WTC11 (cell line): ENCODE measurements around the gene CTNNA2. TPM values are rescaled to one million over a fixed set of nuclear protein-coding genes. Genes with fewer than 3 reads are reported as not detected.

Source experiments
- ATAC-seq: fragments of 200-7000 bp; cut with Tn5 transposase; 2 replicates; pipeline ENCODE4 v1.10.0; 2021; ENCODE audit warnings: mild to moderate bottlenecking, moderate library complexity
- CTCF ChIA-PET: fragments of 300-600 bp; sonication (Branson Sonifier 250); formaldehyde crosslinking; loops from one replicate; lab custom pipeline; 2021; ENCODE audit warnings: antibody characterized with exemption; lab: Charles Lee
- POLR2A ChIA-PET: fragments of 350-600 bp; sonication (Branson Sonifier 250); formaldehyde crosslinking; loops from one replicate; lab custom pipeline; 2021; ENCODE audit warnings: antibody characterized with exemption; lab: Charles Lee
- DNase-seq: peaks from one replicate; pipeline ENCODE4 v3.0.0; 2021; ENCODE audit warnings: low spot score
- H3K27ac Mint-ChIP-seq: 2 replicates; pipeline ENCODE4 v1.8.0; 2021; ENCODE audit warnings: mixed read lengths
- H3K27me3 Mint-ChIP-seq: 2 replicates; pipeline ENCODE4 v1.8.0; 2021; ENCODE audit warnings: low read depth, mild to moderate bottlenecking, moderate library complexity, mixed read lengths
- H3K36me3 Mint-ChIP-seq: 2 replicates; pipeline ENCODE4 v1.8.0; 2021; ENCODE audit warnings: mixed read lengths
- H3K4me1 Mint-ChIP-seq: 2 replicates; pipeline ENCODE4 v1.8.0; 2022; ENCODE audit warnings: mixed read lengths
- H3K4me3 Mint-ChIP-seq: 2 replicates; pipeline ENCODE4 v1.8.0; 2021; ENCODE audit warnings: mild to moderate bottlenecking, moderate library complexity, mixed read lengths
- H3K9me3 Mint-ChIP-seq: 2 replicates; pipeline ENCODE4 v1.8.0; 2021; ENCODE audit warnings: mixed read lengths
- GABPB1 ChIP-seq: sonication (generic); formaldehyde crosslinking; IDR thresholded peaks from 2 replicates; pipeline ENCODE4 v1.8.1; 2023; ENCODE audit warnings: mild to moderate bottlenecking, missing genetic modification reagents
- KAT7 ChIP-seq: sonication (generic); formaldehyde crosslinking; IDR thresholded peaks from 2 replicates; pipeline ENCODE4 v1.8.1; 2023; ENCODE audit warnings: missing genetic modification reagents, mild to moderate bottlenecking, borderline replicate concordance
- RELA ChIP-seq: sonication (generic); formaldehyde crosslinking; IDR thresholded peaks from 2 replicates; pipeline ENCODE4 v1.8.1; 2022; ENCODE audit warnings: missing genetic modification reagents, mild to moderate bottlenecking, borderline replicate concordance
- SOX15 ChIP-seq: fragments of 250-450 bp; sonication (Bioruptor Pico); IDR thresholded peaks from 2 replicates; pipeline ENCODE4 v1.9.0; 2021; ENCODE audit warnings: mild to moderate bottlenecking
- ZBTB21 ChIP-seq: sonication (generic); formaldehyde crosslinking; IDR thresholded peaks from 2 replicates; pipeline ENCODE4 v1.8.1; 2023; ENCODE audit warnings: mild to moderate bottlenecking, missing genetic modification reagents, borderline replicate concordance
- ZNF138 ChIP-seq: sonication (generic); formaldehyde crosslinking; conservative IDR thresholded peaks from 2 replicates; pipeline ENCODE4 v1.8.1; 2022; ENCODE audit warnings: mild to moderate bottlenecking, moderate library complexity, missing genetic modification reagents
- ZNF219 ChIP-seq: sonication (generic); formaldehyde crosslinking; IDR thresholded peaks from 2 replicates; pipeline ENCODE4 v1.8.0; 2023; ENCODE audit warnings: missing genetic modification reagents, mild to moderate bottlenecking, borderline replicate concordance
- total RNA-seq: library from RNA; stranded (reverse); gene quantifications from 3 replicates; pipeline ENCODE4 v1.2.3, GENCODE V29; 2021
- TF ChIP-seq, protein P1 (sequence below): sonication (generic); formaldehyde crosslinking; IDR thresholded peaks from 2 replicates; pipeline ENCODE4 v1.8.0; 2022; ENCODE audit warnings: missing genetic modification reagents
- TF ChIP-seq, protein P2 (sequence below): sonication (generic); formaldehyde crosslinking; IDR thresholded peaks from 2 replicates; pipeline ENCODE4 v1.8.1; 2022; ENCODE audit warnings: mild to moderate bottlenecking, missing genetic modification reagents, moderate library complexity, borderline replicate concordance
- TF ChIP-seq, protein P3 (sequence below): sonication (generic); formaldehyde crosslinking; IDR thresholded peaks from 2 replicates; pipeline ENCODE4 v1.8.1; 2022; ENCODE audit warnings: missing genetic modification reagents, borderline replicate concordance
- TF ChIP-seq, protein P4 (sequence below): fragments of 250-450 bp; sonication (Bioruptor Pico); IDR thresholded peaks from 2 replicates; pipeline ENCODE4 v1.9.0; 2021; ENCODE audit warnings: mild to moderate bottlenecking
- TF ChIP-seq, protein P5 (sequence below): sonication (generic); formaldehyde crosslinking; IDR thresholded peaks from 2 replicates; pipeline ENCODE4 v1.8.1; 2022; ENCODE audit warnings: low read depth, missing genetic modification reagents, borderline replicate concordance
- TF ChIP-seq, protein P6 (sequence below): sonication (generic); formaldehyde crosslinking; IDR thresholded peaks from 2 replicates; pipeline ENCODE4 v1.8.1; 2022; ENCODE audit warnings: mild to moderate bottlenecking, moderate library complexity, missing genetic modification reagents
- TF ChIP-seq, protein P7 (sequence below): sonication (generic); formaldehyde crosslinking; IDR thresholded peaks from 2 replicates; pipeline ENCODE4 v1.8.0; 2023; ENCODE audit warnings: mild to moderate bottlenecking, missing genetic modification reagents

The CTNNA2 gene
- total RNA-seq, 1 experiment from 2014 or later = 3.8 TPM

DNA sequence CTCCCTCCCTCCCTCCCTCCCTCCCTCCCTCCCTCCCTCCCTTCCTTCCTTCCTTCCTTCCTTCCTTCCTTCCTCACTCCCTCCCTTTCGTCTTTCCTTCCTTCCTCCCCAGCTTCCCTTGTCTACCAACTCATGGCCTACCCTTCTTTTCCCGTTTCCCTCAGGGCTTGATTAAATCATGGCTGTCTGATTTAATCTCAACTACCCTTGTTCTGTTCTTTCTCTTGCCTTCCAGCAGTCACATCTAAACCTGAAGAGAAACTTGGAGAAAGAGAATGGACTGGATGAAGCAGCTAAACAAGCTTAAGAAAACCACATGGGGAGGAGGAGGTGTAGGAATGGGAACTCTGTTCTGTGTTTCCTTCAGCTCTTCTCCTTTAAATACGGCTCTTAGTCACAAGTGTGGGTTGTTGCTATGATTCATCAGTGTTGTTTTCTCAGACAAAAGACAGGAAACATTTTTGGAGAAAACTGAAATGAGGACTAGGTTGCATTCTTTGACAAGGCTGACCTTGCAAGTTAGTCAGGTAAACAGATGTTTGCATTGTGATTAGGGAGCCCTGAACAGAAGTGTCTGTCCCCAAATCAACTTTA is 613.8 kb downstream of the CTNNA2 start:
- no peak overlapping the region for H3K27ac Mint-ChIP-seq
- no peak for DNase-seq

More for the DNA sequence above, 613.8 kb downstream of the CTNNA2 start:
- Mint-ChIP-seq H3K27me3 (no peaks in the 10 kb centered on the region), H3K4me1 (no peaks in the 10 kb centered on the region), H3K4me3 (no peak overlapping the region), H3K36me3 (no peaks in the 10 kb centered on the region), H3K9me3 (no peaks in the 10 kb centered on the region)
- CTCF ChIA-PET = no interaction called here
- POLR2A ChIA-PET = no interaction called here
- TF ChIP-seq, protein P1, sequence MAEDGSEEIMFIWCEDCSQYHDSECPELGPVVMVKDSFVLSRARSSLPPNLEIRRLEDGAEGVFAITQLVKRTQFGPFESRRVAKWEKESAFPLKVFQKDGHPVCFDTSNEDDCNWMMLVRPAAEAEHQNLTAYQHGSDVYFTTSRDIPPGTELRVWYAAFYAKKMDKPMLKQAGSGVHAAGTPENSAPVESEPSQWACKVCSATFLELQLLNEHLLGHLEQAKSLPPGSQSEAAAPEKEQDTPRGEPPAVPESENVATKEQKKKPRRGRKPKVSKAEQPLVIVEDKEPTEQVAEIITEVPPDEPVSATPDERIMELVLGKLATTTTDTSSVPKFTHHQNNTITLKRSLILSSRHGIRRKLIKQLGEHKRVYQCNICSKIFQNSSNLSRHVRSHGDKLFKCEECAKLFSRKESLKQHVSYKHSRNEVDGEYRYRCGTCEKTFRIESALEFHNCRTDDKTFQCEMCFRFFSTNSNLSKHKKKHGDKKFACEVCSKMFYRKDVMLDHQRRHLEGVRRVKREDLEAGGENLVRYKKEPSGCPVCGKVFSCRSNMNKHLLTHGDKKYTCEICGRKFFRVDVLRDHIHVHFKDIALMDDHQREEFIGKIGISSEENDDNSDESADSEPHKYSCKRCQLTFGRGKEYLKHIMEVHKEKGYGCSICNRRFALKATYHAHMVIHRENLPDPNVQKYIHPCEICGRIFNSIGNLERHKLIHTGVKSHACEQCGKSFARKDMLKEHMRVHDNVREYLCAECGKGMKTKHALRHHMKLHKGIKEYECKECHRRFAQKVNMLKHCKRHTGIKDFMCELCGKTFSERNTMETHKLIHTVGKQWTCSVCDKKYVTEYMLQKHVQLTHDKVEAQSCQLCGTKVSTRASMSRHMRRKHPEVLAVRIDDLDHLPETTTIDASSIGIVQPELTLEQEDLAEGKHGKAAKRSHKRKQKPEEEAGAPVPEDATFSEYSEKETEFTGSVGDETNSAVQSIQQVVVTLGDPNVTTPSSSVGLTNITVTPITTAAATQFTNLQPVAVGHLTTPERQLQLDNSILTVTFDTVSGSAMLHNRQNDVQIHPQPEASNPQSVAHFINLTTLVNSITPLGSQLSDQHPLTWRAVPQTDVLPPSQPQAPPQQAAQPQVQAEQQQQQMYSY (CRISPR knock-in tag) = no peak
- TF ChIP-seq, protein P2, sequence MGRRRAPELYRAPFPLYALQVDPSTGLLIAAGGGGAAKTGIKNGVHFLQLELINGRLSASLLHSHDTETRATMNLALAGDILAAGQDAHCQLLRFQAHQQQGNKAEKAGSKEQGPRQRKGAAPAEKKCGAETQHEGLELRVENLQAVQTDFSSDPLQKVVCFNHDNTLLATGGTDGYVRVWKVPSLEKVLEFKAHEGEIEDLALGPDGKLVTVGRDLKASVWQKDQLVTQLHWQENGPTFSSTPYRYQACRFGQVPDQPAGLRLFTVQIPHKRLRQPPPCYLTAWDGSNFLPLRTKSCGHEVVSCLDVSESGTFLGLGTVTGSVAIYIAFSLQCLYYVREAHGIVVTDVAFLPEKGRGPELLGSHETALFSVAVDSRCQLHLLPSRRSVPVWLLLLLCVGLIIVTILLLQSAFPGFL (CRISPR knock-in tag) = no peak
- TF ChIP-seq, protein P3, sequence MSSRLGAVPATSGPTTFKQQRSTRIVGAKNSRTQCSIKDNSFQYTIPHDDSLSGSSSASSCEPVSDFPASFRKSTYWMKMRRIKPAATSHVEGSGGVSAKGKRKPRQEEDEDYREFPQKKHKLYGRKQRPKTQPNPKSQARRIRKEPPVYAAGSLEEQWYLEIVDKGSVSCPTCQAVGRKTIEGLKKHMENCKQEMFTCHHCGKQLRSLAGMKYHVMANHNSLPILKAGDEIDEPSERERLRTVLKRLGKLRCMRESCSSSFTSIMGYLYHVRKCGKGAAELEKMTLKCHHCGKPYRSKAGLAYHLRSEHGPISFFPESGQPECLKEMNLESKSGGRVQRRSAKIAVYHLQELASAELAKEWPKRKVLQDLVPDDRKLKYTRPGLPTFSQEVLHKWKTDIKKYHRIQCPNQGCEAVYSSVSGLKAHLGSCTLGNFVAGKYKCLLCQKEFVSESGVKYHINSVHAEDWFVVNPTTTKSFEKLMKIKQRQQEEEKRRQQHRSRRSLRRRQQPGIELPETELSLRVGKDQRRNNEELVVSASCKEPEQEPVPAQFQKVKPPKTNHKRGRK (CRISPR knock-in tag) = no peak
- TF ChIP-seq ZNF219 (CRISPR knock-in tag) (no peak), RELA (CRISPR knock-in tag) (no peak), ZNF138 (CRISPR knock-in tag) (no peak), KAT7 (CRISPR knock-in tag) (no peak), GABPB1 (no peak), ZBTB21 (CRISPR knock-in tag) (no peak), SOX15 (no peak)
- TF ChIP-seq, protein P4, sequence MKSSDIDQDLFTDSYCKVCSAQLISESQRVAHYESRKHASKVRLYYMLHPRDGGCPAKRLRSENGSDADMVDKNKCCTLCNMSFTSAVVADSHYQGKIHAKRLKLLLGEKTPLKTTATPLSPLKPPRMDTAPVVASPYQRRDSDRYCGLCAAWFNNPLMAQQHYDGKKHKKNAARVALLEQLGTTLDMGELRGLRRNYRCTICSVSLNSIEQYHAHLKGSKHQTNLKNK (CRISPR knock-in tag) = no peak
- TF ChIP-seq, protein P5, sequence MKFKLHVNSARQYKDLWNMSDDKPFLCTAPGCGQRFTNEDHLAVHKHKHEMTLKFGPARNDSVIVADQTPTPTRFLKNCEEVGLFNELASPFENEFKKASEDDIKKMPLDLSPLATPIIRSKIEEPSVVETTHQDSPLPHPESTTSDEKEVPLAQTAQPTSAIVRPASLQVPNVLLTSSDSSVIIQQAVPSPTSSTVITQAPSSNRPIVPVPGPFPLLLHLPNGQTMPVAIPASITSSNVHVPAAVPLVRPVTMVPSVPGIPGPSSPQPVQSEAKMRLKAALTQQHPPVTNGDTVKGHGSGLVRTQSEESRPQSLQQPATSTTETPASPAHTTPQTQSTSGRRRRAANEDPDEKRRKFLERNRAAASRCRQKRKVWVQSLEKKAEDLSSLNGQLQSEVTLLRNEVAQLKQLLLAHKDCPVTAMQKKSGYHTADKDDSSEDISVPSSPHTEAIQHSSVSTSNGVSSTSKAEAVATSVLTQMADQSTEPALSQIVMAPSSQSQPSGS (CRISPR knock-in tag) = no peak
- TF ChIP-seq, protein P6, sequence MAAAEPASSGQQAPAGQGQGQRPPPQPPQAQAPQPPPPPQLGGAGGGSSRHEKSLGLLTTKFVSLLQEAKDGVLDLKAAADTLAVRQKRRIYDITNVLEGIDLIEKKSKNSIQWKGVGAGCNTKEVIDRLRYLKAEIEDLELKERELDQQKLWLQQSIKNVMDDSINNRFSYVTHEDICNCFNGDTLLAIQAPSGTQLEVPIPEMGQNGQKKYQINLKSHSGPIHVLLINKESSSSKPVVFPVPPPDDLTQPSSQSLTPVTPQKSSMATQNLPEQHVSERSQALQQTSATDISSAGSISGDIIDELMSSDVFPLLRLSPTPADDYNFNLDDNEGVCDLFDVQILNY (CRISPR knock-in tag) = no peak
- TF ChIP-seq, protein P7, sequence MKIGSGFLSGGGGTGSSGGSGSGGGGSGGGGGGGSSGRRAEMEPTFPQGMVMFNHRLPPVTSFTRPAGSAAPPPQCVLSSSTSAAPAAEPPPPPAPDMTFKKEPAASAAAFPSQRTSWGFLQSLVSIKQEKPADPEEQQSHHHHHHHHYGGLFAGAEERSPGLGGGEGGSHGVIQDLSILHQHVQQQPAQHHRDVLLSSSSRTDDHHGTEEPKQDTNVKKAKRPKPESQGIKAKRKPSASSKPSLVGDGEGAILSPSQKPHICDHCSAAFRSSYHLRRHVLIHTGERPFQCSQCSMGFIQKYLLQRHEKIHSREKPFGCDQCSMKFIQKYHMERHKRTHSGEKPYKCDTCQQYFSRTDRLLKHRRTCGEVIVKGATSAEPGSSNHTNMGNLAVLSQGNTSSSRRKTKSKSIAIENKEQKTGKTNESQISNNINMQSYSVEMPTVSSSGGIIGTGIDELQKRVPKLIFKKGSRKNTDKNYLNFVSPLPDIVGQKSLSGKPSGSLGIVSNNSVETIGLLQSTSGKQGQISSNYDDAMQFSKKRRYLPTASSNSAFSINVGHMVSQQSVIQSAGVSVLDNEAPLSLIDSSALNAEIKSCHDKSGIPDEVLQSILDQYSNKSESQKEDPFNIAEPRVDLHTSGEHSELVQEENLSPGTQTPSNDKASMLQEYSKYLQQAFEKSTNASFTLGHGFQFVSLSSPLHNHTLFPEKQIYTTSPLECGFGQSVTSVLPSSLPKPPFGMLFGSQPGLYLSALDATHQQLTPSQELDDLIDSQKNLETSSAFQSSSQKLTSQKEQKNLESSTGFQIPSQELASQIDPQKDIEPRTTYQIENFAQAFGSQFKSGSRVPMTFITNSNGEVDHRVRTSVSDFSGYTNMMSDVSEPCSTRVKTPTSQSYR (CRISPR knock-in tag) = no peak
- no peak for ATAC-seq
